RWPE1 (cell line): ENCODE results near the gene PIK3R3.
A peak's percentile ranks its signal among the peaks of the same experiment; 100 is the strongest.

Source experiments
- CTCF ChIA-PET: fragments of 350-600 bp; sonication (Branson Sonifier 250); formaldehyde crosslinking; extraction: SDS; loops from one replicate; lab custom pipeline; 2021; lab: Yijun Ruan, JAX
- POLR2A ChIA-PET: fragments of 400-600 bp; formaldehyde crosslinking; extraction: SDS; loops from one replicate; lab custom pipeline; 2020; ENCODE audit warnings: antibody characterized with exemption; ENCODE audit not compliant: low non-redundant PET; lab: Yijun Ruan, JAX
- DNase-seq: peaks from one replicate; pipeline ENCODE4 v3.0.0; 2012; ENCODE audit warnings: low spot score
- H3K27ac ChIP-seq: fragments of 450-650 bp; 2 replicates; pipeline ENCODE4 v1.5.1; 2017
- CTCF ChIP-seq: fragments of 450-650 bp; conservative IDR thresholded peaks from 2 replicates; pipeline ENCODE4 v1.5.1; 2017; ENCODE audit warnings: low read depth, mild to moderate bottlenecking

The PIK3R3 gene

GRCh38 chr1:46175243-46175642 is 42.8 kb upstream of the PIK3R3 start:
- no peak for TF ChIP-seq CTCF
- POLR2A ChIA-PET, result interaction anchor here (0.5 kb wide), 1 partner anchor 136 kb away, joined by 3 read pairs; no protein-coding TSS in a partner anchor
- CTCF ChIA-PET, result interaction anchor here (0.9 kb wide), 1 partner anchor 48 kb away, joined by 3 read pairs; no protein-coding TSS in a partner anchor
- H3K27ac ChIP-seq, result peak overlapping the region; percentile 69
- no peak for DNase-seq

- H3K27ac ChIP-seq, result peak within 1 kb of the TSS; percentile 69
- ChIA-PET CTCF (interaction anchor here (0.9 kb wide), 1 partner anchor 49 kb away, joined by 3 read pairs; no protein-coding TSS in a partner anchor), POLR2A (interaction anchor here (0.5 kb wide), 1 partner anchor 135 kb away, joined by 3 read pairs; no protein-coding TSS in a partner anchor)
- no peak for TF ChIP-seq CTCF
- DNase-seq, result no peak
Measured at GRCh38 chr1:46174448-46175231, 42.2 kb upstream of the PIK3R3 start, which contains the start of gene TSPAN1. TSPAN1 (plus strand) TSS chr1:46175087; CDS start chr1:46181108, 6,021 bp downstream.

- ChIA-PET CTCF (interaction anchor here (0.6 to 1.6 kb wide), 3 partner anchors 11 to 137 kb away, joined by 3 to 5 read pairs (median 3); no protein-coding TSS in a partner anchor), POLR2A (interaction anchor here (0.6 kb wide), 1 partner anchor 193 kb away, joined by 4 read pairs; no protein-coding TSS in a partner anchor)
- no peak for TF ChIP-seq CTCF
- DNase-seq, result no peak
- H3K27ac ChIP-seq, result no peak overlapping the region; the same call in 1 of the 2 replicates
Measured at GRCh38 chr1:46173361-46173856, 41.0 kb upstream of the PIK3R3 start.

GRCh38 chr1:46172321-46172720 is 39.9 kb upstream of the PIK3R3 start:
- ChIA-PET CTCF (interaction anchor here (1.1 to 2.0 kb wide), 3 partner anchors 40 to 136 kb away, joined by 4 to 7 read pairs (median 5); partner anchors contain the start of gene PIK3R3), POLR2A (no interaction called here)
- DNase-seq, result no peak
- TF ChIP-seq CTCF, result no peak
- H3K27ac ChIP-seq, result no peak overlapping the region

- H3K27ac ChIP-seq, result peak overlapping the region; percentile 10
- TF ChIP-seq CTCF, result no peak
- peak; percentile 62 for DNase-seq
- POLR2A ChIA-PET, result no interaction called here
- CTCF ChIA-PET, result interaction anchor here (1.1 to 2.0 kb wide), 3 partner anchors 40 to 136 kb away, joined by 4 to 7 read pairs (median 5); partner anchors contain the start of gene PIK3R3
Measured at GRCh38 chr1:46171871-46172270, 39.4 kb upstream of the PIK3R3 start.

- no peak for TF ChIP-seq CTCF
- no peak for DNase-seq
- CTCF ChIA-PET, result interaction anchor here (2.0 kb wide), 1 partner anchor 52 kb away, joined by 7 read pairs; no protein-coding TSS in a partner anchor
- H3K27ac ChIP-seq, result peak overlapping the region; percentile 10
- POLR2A ChIA-PET, result interaction anchor here (0.6 kb wide), 1 partner anchor 36 kb away, joined by 3 read pairs; no protein-coding TSS in a partner anchor
Measured at GRCh38 chr1:46171351-46171750, 38.9 kb upstream of the PIK3R3 start.
